B cell (primary cell): ENCODE data around the gene ATOSB. TPM values are rescaled to one million over a fixed set of nuclear protein-coding genes. Genes with fewer than 3 reads are reported as not detected.

Source experiments
- ATAC-seq: fragments of 200-7000 bp; cut with Tn5 transposase; one replicate; pipeline ENCODE4 v1.10.0; 2021; ENCODE audit warnings: low read depth, mild to moderate bottlenecking, moderate number of reproducible peaks, moderate library complexity
- CTCF ChIA-PET: fragments of 350-600 bp; sonication (Branson Sonifier 250); formaldehyde crosslinking; loops from one replicate; lab custom pipeline; 2021; ENCODE audit warnings: antibody characterized with exemption, inconsistent platforms; lab: Charles Lee
- POLR2A ChIA-PET: fragments of 350-600 bp; sonication (Branson Sonifier 250); formaldehyde crosslinking; loops from one replicate; lab custom pipeline; 2021; ENCODE audit warnings: antibody characterized with exemption; lab: Charles Lee
- DNase-seq: peaks from one replicate; pipeline ENCODE4 v3.0.0; 2013
- H2AFZ ChIP-seq: 2 replicates; pipeline ENCODE4 v1.6.1; 2012; ENCODE audit warnings: mild to moderate bottlenecking, low read depth, low read length; ENCODE audit not compliant: insufficient read depth, poor library complexity, severe bottlenecking
- H3K27ac ChIP-seq, 2 donors: 1 replicate in 1 of 2; 2 replicates in 1 of 2; pipeline ENCODE4 v1.5.1; 2012 to 2013; ENCODE audit warnings: low read length in 2 of 2, mild to moderate bottlenecking in 2 of 2, moderate library complexity in 1 of 2
- H3K27me3 ChIP-seq, 4 experiments: fragments of 200-600 bp in 1 of 4; sonication (generic) in 1 of 4; replicated peaks in 1 of 4; 1 replicate in 2 of 4; 2 replicates in 2 of 4; pipeline versions ENCODE4 v1.6.1 to v1.7.0; 2013 to 2016; ENCODE audit warnings: low read length in 3 of 4, mild to moderate bottlenecking in 2 of 4, mixed read lengths in 1 of 4, moderate library complexity in 1 of 4; ENCODE audit not compliant: insufficient read depth in 4 of 4, control insufficient read depth in 3 of 4; ENCODE audit errors: control extremely low read depth in 1 of 4
- H3K36me3 ChIP-seq, 2 experiments: replicated peaks in 1 of 2; 1 replicate in 1 of 2; 2 replicates in 1 of 2; pipeline versions ENCODE4 v1.6.1 to v1.7.1; 2013; ENCODE audit warnings: low read length in 1 of 2; ENCODE audit not compliant: insufficient read depth in 2 of 2, control insufficient read depth in 1 of 2; ENCODE audit errors: control extremely low read depth in 1 of 2, extremely low read depth in 1 of 2
- H3K4me1 ChIP-seq, 2 donors: fragments of 200-600 bp in 1 of 2; sonication (generic) in 1 of 2; 1 replicate in 1 of 2; 2 replicates in 1 of 2; pipeline versions ENCODE4 v1.5.1 to v1.6.1; 2013 to 2017; ENCODE audit warnings: low read length in 2 of 2; ENCODE audit not compliant: control insufficient read depth in 2 of 2, insufficient read depth in 2 of 2
- H3K4me2 ChIP-seq: replicated peaks from 2 replicates; pipeline ENCODE3; 2012; ENCODE audit warnings: mild to moderate bottlenecking, low read depth, low read length; ENCODE audit not compliant: poor library complexity, severe bottlenecking
- H3K4me3 ChIP-seq, 5 experiments: fragments of 200-600 bp in 1 of 5; sonication (generic) in 1 of 5; 1 replicate in 3 of 5; 2 replicates in 2 of 5; pipeline versions ENCODE4 v1.5.1 to v1.7.0; 2011 to 2016; ENCODE audit warnings: low read length in 4 of 5, mild to moderate bottlenecking in 4 of 5, low read depth in 2 of 5, control low read depth in 1 of 5, moderate library complexity in 1 of 5; ENCODE audit not compliant: insufficient read depth in 1 of 5; ENCODE audit errors: control extremely low read depth in 1 of 5, extremely low read depth in 1 of 5
- H3K79me2 ChIP-seq: fragments of 200-600 bp; sonication (generic); one replicate; pipeline ENCODE4 v1.6.0; 2016; ENCODE audit warnings: low read length; ENCODE audit not compliant: control insufficient read depth, insufficient read depth
- H3K9ac ChIP-seq: fragments of 200-600 bp; sonication (generic); 2 replicates; pipeline ENCODE4 v1.6.1; 2017; ENCODE audit warnings: mild to moderate bottlenecking, low read length, moderate library complexity
- H3K9me3 ChIP-seq, 3 donors: one replicate each; pipeline versions ENCODE4 v1.6.1 to v1.7.1; 2013; ENCODE audit warnings: low read length in 2 of 3; ENCODE audit not compliant: control insufficient read depth in 2 of 3, insufficient read depth in 1 of 3; ENCODE audit errors: control extremely low read depth in 1 of 3
- H4K20me1 ChIP-seq: 2 replicates; pipeline ENCODE4 v1.6.0; 2012; ENCODE audit warnings: mild to moderate bottlenecking, low read length; ENCODE audit not compliant: insufficient read depth, control insufficient read depth, poor library complexity, severe bottlenecking
- H3K27ac Mint-ChIP-seq: one replicate; pipeline ENCODE4 v1.8.0; 2021; ENCODE audit warnings: mixed read lengths
- H3K27me3 Mint-ChIP-seq: one replicate; pipeline ENCODE4 v1.8.0; 2021; ENCODE audit warnings: mixed read lengths
- H3K4me1 Mint-ChIP-seq: one replicate; pipeline ENCODE4 v1.8.0; 2021; ENCODE audit warnings: mixed read lengths
- H3K4me3 Mint-ChIP-seq: one replicate; pipeline ENCODE4 v1.8.0; 2021; ENCODE audit warnings: mixed read lengths
- H3K9me3 Mint-ChIP-seq: one replicate; pipeline ENCODE4 v1.8.0; 2022; ENCODE audit warnings: mixed read lengths; ENCODE audit not compliant: insufficient read depth
- CTCF ChIP-seq: fragments of 200-600 bp; IDR thresholded peaks from one replicate; pipeline ENCODE4 v1.8.0; 2022; ENCODE audit warnings: antibody characterized with exemption, mild to moderate bottlenecking
- EZH2 ChIP-seq: IDR thresholded peaks from 2 replicates; pipeline ENCODE4 v1.6.1; 2012; ENCODE audit warnings: borderline replicate concordance, low read depth, mild to moderate bottlenecking, moderate library complexity, low read length; ENCODE audit not compliant: insufficient read depth, poor library complexity, severe bottlenecking
- WGBS: methylation state at CpG from one replicate; pipeline ENCODE4 v1.1.5; 2013; ENCODE audit warnings: missing lambda C conversion rate; ENCODE audit not compliant: insufficient coverage; 5-methylcytosine and 5-hydroxymethylcytosine counted together
- intact Hi-C: fragments of 100-400 bp; cut with micrococcal nuclease; formaldehyde crosslinking; loops from one replicate; pipeline ENCODE4 v1.10.0; 2022
- polyA plus RNA-seq: library from polyadenylated mRNA; depleted of rRNA; stranded (reverse); fragments of >200 nt; gene quantifications from 2 replicates; pipeline ENCODE4 v1.2.3, GENCODE V29; 2012
- total RNA-seq, 2 donors: library from RNA; stranded (reverse); fragments of 120-200 nt in 1 of 2; gene quantifications; 1 replicate in 1 of 2; 2 replicates in 1 of 2; pipeline versions ENCODE4 v1.2.3 to v1.2.4, GENCODE V29; 2013 to 2022

The ATOSB gene
- total and polyA plus RNA-seq, 2 donors (not counting 1 experiment from before 2014, with no cell fraction given) = 6.5 to 9.4 TPM

- no peak for TF ChIP-seq EZH2
- TF ChIP-seq CTCF = no peak
- WGBS = 20% methylated on average over 1 of the region's 3 CpGs
- Mint-ChIP-seq H3K27ac (peak overlapping the region; percentile 93), H3K27me3 (no peaks in the 10 kb centered on the region), H3K9me3 (no peaks in the 10 kb centered on the region), H3K4me1 (peaks cover 49% of the 10 kb centered on the region), H3K4me3 (peak overlapping the region; percentile 88)
- no peak overlapping the region for H3K4me3 ChIP-seq
- H2AFZ ChIP-seq = no peak overlapping the region
- H3K4me1 ChIP-seq = peaks cover 30 to 41% of the 10 kb centered on the region in 2 donors
- peak overlapping the region; percentile 80 to 83 for H3K27ac ChIP-seq
- H4K20me1 ChIP-seq = no peaks in the 10 kb centered on the region
- H3K27me3 ChIP-seq = no peaks in the 10 kb centered on the region
- H3K79me2 ChIP-seq = peaks cover 8% of the 10 kb centered on the region
- no peak overlapping the region for H3K9ac ChIP-seq
- H3K4me2 ChIP-seq = peak overlapping the region; percentile 98
- H3K36me3 ChIP-seq = peaks cover 0 to 10% of the 10 kb centered on the region in 2 experiments
- intact Hi-C loops = loop anchor here (5.0 to 10.0 kb wide), 2 partner anchors 653 to 924 kb away; partner anchors contain the start of genes DNAI1, FAM219A and RECK
- no peaks in the 10 kb centered on the region for H3K9me3 ChIP-seq
- DNase-seq = peak; percentile 38
- CTCF ChIA-PET = interaction anchor here (1.6 to 3.0 kb wide), 4 partner anchors 13 to 211 kb away, joined by 3 to 18 read pairs (median 6); partner anchors contain the start of gene PIGO
- POLR2A ChIA-PET = interaction anchor here (0.5 to 2.1 kb wide), 4 partner anchors 14 to 45 kb away, joined by 3 to 13 read pairs (median 4); partner anchors contain the start of genes FANCG, PIGO and VCP
- ATAC-seq = no peak
These were observed 5.3 kb downstream of the ATOSB start for GRCh38 chr9:35110327-35110761.

GRCh38 chr9:35108946-35109575 is 6.6 kb downstream of the ATOSB start:
- TF ChIP-seq CTCF (no peak), EZH2 (no peak)
- H3K4me1 ChIP-seq = peaks cover 17 to 28% of the 10 kb centered on the region in 2 donors
- H3K79me2 ChIP-seq = peaks cover 8% of the 10 kb centered on the region
- ChIA-PET CTCF (interaction anchor here (2.1 to 3.0 kb wide), 2 partner anchors 11 to 150 kb away, joined by 6 to 18 read pairs; partner anchors contain the start of gene PIGO), POLR2A (interaction anchor here (0.6 kb wide), 1 partner anchor 21 kb away, joined by 3 read pairs; no protein-coding TSS in a partner anchor)
- ATAC-seq = no peak
- no peaks in the 10 kb centered on the region for H3K9me3 Mint-ChIP-seq
- H3K27me3 Mint-ChIP-seq = no peaks in the 10 kb centered on the region
- whole genome bisulfite sequencing = 85% methylated on average over 4 of the region's 8 CpGs
- peak; percentile 18 for DNase-seq
- no peaks in the 10 kb centered on the region for H4K20me1 ChIP-seq
- H3K9me3 ChIP-seq = no peaks in the 10 kb centered on the region
- peaks cover 0 to 10% of the 10 kb centered on the region in 2 experiments for H3K36me3 ChIP-seq
- no peak overlapping the region for H3K27ac ChIP-seq
- peaks cover 36% of the 10 kb centered on the region for H3K4me1 Mint-ChIP-seq
- no peak overlapping the region for H3K4me2 ChIP-seq
- H3K27me3 ChIP-seq = no peaks in the 10 kb centered on the region
- H3K9ac ChIP-seq = no peak overlapping the region
- peak overlapping the region; percentile 8 for H3K27ac Mint-ChIP-seq
- H3K4me3 ChIP-seq = no peak overlapping the region
- intact Hi-C loops = no loop called here
- no peak overlapping the region for H2AFZ ChIP-seq
- H3K4me3 Mint-ChIP-seq = no peak overlapping the region
